A673 (cell line): ENCODE results near the gene DAZAP2. TPM values are rescaled to one million over a fixed set of nuclear protein-coding genes. Genes with fewer than 3 reads are reported as not detected.

Source experiments
- BruUV-seq: library from RNA; stranded (reverse); fragments of 400-500 nt; replicated peaks from 2 replicates; lab custom pipeline; 2021; lab: Mats Ljungman, UMichigan
- CTCF ChIA-PET: fragments of 300-600 bp; sonication (Branson Sonifier 250); formaldehyde crosslinking; loops from one replicate; lab custom pipeline; 2022; ENCODE audit warnings: antibody characterized with exemption; lab: Charles Lee
- POLR2A ChIA-PET: fragments of 300-600 bp; sonication (Branson Sonifier 250); formaldehyde crosslinking; loops from one replicate; lab custom pipeline; 2022; ENCODE audit warnings: antibody characterized with exemption; ENCODE audit not compliant: low non-redundant PET; lab: Charles Lee
- DNase-seq: peaks from one replicate; pipeline ENCODE4 v3.0.0-alpha.2; 2015; ENCODE audit warnings: low spot score
- H3K27ac ChIP-seq: fragments of 200-600 bp; sonication (generic); 2 replicates; pipeline ENCODE4 v1.5.1; 2016; ENCODE audit warnings: mixed run types, low read depth, mild to moderate bottlenecking, mixed read lengths, antibody characterized with exemption, low read length; ENCODE audit not compliant: poor library complexity, severe bottlenecking
- H3K27me3 ChIP-seq: fragments of 200-600 bp; sonication (generic); replicated peaks from 2 replicates; pipeline ENCODE4 v1.6.1; 2017; ENCODE audit warnings: mixed run types, low read depth, mild to moderate bottlenecking, mixed read lengths, antibody characterized with exemption, low read length; ENCODE audit not compliant: insufficient read depth, poor library complexity
- H3K36me3 ChIP-seq: fragments of 200-600 bp; sonication (generic); 2 replicates; pipeline ENCODE4 v1.6.1; 2016; ENCODE audit warnings: mixed run types, mild to moderate bottlenecking, mixed read lengths, antibody characterized with exemption, low read length; ENCODE audit not compliant: insufficient read depth, poor library complexity, severe bottlenecking
- H3K4me1 ChIP-seq: fragments of 200-600 bp; sonication (generic); 2 replicates; pipeline ENCODE4 v1.6.1; 2017; ENCODE audit warnings: mixed run types, mild to moderate bottlenecking, mixed read lengths, antibody characterized with exemption, low read length; ENCODE audit not compliant: insufficient read depth, poor library complexity, severe bottlenecking
- H3K4me3 ChIP-seq: fragments of 200-600 bp; sonication (generic); 2 replicates; pipeline ENCODE4 v1.5.1; 2016; ENCODE audit warnings: low read depth, mixed run types, mild to moderate bottlenecking, mixed read lengths, low read length; ENCODE audit not compliant: poor library complexity, severe bottlenecking
- H3K9me3 ChIP-seq: fragments of 200-600 bp; sonication (generic); 2 replicates; pipeline ENCODE4 v1.6.1; 2016; ENCODE audit warnings: mixed run types, low read depth, mild to moderate bottlenecking, mixed read lengths, antibody characterized with exemption, low read length; ENCODE audit not compliant: poor library complexity, severe bottlenecking
- CTCF ChIP-seq: fragments of 300-800, 200-600 bp; sonication (generic); conservative IDR thresholded peaks from 2 replicates; pipeline ENCODE4 v1.5.1; 2017; ENCODE audit warnings: low read depth, mild to moderate bottlenecking, antibody characterized with exemption, low read length, moderate library complexity, mixed read lengths
- EZH2 ChIP-seq: fragments of 200-600 bp; sonication (generic); IDR thresholded peaks from 2 replicates; pipeline ENCODE4 v1.6.1; 2017; ENCODE audit warnings: borderline replicate concordance, low read depth, mild to moderate bottlenecking, mixed read lengths, antibody characterized with exemption, low read length; ENCODE audit not compliant: poor library complexity, severe bottlenecking
- intact Hi-C: fragments of 100-400 bp; cut with micrococcal nuclease; formaldehyde crosslinking; loops from one replicate; pipeline ENCODE4 v1.10.0; 2022; ENCODE audit not compliant: unreplicated experiment
- total RNA-seq: library from RNA; stranded (reverse); gene quantifications from 2 replicates; pipeline ENCODE4 v1.2.3, GENCODE V29; 2021

Gene DAZAP2
- total RNA-seq, 1 experiment from 2014 or later = 138 TPM

GRCh38 chr12:51202718-51203117, 35.9 kb upstream of the DAZAP2 start:
- Histone ChIP-seq H3K36me3 (no peaks in the 10 kb centered on the region), H3K9me3 (no peaks in the 10 kb centered on the region), H3K27me3 (no peaks in the 10 kb centered on the region), H3K4me3 (no peak overlapping the region), H3K27ac (no peak overlapping the region), H3K4me1 (no peaks in the 10 kb centered on the region)
- no peak for DNase-seq
- ChIA-PET CTCF (no interaction called here), POLR2A (no interaction called here)
- no TSS peak for BruUV-seq
- TF ChIP-seq EZH2 = no peak
- TF ChIP-seq CTCF = no peak
- intact Hi-C loops = no loop called here

DNA sequence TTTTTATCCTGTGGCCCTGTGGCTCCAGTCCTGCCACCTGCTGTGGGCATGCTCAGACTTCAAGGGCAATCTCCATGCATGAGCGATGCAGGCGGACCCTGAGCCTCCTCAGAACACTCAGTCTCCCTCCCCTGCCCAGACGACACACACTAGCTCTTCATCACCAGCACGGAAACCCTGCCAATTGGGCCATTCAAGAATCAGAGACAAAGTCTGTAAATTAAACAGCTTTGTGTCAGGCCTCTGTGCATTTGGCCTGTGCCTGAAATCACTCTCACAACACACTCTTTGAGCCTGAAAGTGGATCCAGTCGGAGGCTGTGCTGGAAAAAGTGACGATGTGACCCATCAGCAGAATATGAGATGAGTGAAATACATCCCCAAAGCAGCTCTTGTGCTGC, 33.3 kb upstream of the DAZAP2 start:
- TF ChIP-seq CTCF = no peak
- no peak for TF ChIP-seq EZH2
- ChIA-PET CTCF (no interaction called here), POLR2A (no interaction called here)
- no peaks in the 10 kb centered on the region for H3K9me3 ChIP-seq
- no peaks in the 10 kb centered on the region for H3K36me3 ChIP-seq
- BruUV-seq = no TSS peak
- DNase-seq = no peak
- H3K27me3 ChIP-seq = no peaks in the 10 kb centered on the region
- H3K4me1 ChIP-seq = no peaks in the 10 kb centered on the region
- no peak overlapping the region for H3K4me3 ChIP-seq
- no peak overlapping the region for H3K27ac ChIP-seq
- intact Hi-C loops = no loop called here

DNA sequence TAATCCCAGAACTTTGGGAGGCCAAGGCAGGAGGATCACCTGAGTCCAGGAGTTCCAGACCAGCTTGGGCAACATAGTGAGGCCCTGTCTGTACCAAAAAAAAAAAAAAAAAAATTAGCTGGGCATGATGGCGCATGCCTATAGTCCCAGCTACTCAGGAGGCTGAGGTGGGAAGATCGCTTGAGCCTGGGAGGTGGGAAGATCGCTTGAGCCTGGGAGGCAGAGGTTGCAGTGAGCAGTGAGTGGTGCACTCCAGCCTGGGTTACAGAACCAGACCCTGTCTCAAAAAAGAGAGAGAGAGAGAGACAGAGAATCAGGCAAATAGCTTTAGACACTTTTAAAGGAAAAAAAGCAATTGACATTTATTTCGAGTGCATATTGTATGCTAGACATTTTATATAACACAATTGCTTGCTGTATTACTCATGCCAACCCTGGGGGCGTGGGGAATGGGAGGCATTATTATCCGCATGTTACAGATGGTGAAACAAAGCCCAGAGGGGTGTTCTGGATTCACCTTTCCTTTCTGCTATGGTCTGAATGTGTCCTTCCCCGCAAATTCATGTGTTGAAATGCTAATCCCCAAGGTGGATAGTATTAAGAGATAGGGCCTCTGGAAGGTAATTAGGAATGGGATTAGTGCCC, 30.5 kb upstream of the DAZAP2 start:
- no peaks in the 10 kb centered on the region for H3K27me3 ChIP-seq
- TF ChIP-seq CTCF = no peak
- no peak for TF ChIP-seq EZH2
- intact Hi-C loops = no loop called here
- H3K9me3 ChIP-seq = no peaks in the 10 kb centered on the region
- ChIA-PET POLR2A (no interaction called here), CTCF (interaction anchor here (0.5 kb wide), 1 partner anchor 145 kb away, joined by 6 read pairs; no protein-coding TSS in a partner anchor)
- no peaks in the 10 kb centered on the region for H3K4me1 ChIP-seq
- no peak for DNase-seq
- H3K36me3 ChIP-seq = no peaks in the 10 kb centered on the region
- no TSS peak for BruUV-seq
- no peak overlapping the region for H3K27ac ChIP-seq
- H3K4me3 ChIP-seq = no peak overlapping the region
